ENCODE data around the gene KRTAP12-4.
"Not testable (repeated sequence)": the region's sequence is repeated elsewhere in the genome, so short reads cannot be mapped to it uniquely, and the experiment has no call there.

KRTAP12-4 gene

DNA sequence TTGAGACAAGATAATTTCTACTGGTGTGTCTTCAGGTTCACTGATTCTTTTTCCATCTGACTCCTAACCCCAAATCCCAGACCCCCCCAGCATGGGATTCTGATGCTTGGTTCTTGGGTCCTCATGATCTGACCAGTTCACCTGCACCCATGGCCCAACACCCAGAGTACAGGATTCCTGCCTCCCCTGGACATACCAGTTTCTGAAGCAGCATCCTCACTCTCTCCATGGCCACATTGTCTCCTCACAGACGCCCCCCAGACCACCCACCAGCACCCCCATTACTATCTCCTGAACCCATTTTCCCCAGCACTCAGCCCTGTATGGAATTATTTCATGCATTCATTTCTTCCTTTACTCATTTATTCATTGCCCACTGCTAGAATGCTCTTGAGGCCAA, 2.4 kb upstream of the KRTAP12-4 start:
- FAIRE-seq (no peak), DNase-seq (ENCODE audit: insufficient read length, low spot score) (no peak)
- no peak for TF ChIP-seq POLR2A (IDR thresholded peaks at IDR 0.05; ENCODE audit: low read depth, low read length)

DNA sequence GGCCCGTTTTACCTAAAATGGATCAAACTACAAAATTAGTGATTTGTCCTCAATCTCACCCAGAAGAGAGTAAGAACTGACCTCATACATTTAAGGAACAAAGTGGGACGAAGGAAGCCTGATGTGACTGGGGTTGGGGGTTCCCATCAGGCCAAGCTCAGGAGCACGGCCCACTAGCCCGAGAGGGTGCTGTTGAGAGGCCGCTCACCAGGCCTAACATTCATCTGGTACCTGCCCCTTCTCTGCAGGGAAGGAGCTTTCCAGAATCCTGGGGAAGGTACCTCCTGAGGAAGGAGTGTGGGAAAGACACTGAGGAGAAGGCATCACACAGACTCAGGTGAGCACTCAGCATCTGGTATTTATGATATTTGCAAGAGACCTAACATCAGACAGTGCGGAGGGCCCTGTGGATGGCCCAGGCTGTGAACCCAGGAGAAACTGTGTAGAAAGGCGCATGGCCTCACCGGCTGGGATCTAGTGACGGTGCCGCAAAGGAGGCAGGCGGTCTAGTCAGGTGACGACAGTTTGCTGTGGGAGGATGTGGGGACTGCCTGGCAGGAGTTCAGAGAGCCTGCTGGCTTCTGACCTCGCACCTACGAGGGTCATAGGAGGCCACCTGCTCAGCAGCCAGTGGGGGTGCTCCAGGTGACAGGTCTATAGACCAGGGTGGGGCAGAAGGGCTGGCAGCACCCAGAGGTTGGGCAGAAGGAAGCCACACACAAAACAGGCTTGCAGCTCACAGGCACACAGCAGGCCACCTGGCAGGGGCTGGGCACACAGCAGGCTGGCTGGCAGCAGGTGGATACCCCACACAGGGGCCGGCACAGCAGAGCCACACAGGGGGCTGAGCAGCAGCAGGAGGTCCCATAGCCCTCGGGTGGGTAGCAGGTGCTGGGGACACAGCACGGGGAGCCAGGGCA, 543 bp downstream of the KRTAP12-4 start:
- FAIRE-seq = no peak
- no peak for TF ChIP-seq POLR2A (IDR thresholded peaks at IDR 0.05; ENCODE audit: low read depth, low read length)
- DNase-seq (ENCODE audit: insufficient read length, low spot score) = no peak

GRCh38 chr21:44653123-44653522, 1.3 kb downstream of the KRTAP12-4 start:
- DNase-seq (ENCODE audit: insufficient read length, low spot score) = no peak
- no peak for FAIRE-seq
- no peak for TF ChIP-seq POLR2A (IDR thresholded peaks at IDR 0.05; ENCODE audit: low read depth, low read length)

DNA sequence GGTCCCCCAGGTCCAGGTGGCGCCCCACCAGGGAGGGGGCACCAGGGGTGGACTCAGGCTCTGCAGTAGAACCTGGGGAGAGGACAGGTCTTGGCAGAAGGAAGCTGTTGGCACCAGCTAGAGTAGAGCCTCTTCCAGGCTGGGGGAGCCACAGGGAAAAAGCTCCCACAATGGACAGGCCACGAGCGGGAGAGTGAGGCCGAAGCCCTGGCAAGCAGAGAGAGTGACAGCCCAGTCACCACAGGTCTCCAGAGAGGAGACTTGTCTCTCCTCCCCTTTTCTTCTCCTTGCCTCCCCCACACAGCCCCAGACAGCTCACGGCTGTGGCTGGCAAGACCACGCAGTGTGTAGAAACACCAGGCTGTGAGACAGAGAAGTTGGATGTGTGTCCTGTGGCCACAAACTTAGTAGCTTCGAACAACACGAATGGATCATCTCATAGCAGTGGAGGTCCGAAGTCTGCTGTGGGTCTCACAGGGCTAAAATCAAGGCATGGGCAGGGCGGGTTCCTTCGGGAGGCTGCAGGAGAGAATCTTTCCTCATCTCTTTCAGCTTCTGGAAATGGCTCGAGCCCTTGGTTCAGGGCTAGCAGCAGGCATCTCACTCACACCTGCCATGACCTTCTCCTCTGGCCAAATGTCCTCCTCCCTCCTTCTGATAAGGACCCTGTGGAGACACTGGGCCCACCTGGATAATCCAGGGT, 3.3 kb downstream of the KRTAP12-4 start:
- DNase-seq (ENCODE audit: insufficient read length, low spot score) = no peak
- FAIRE-seq = no peak
- no peak for TF ChIP-seq POLR2A (IDR thresholded peaks at IDR 0.05; ENCODE audit: low read depth, low read length)

DNA sequence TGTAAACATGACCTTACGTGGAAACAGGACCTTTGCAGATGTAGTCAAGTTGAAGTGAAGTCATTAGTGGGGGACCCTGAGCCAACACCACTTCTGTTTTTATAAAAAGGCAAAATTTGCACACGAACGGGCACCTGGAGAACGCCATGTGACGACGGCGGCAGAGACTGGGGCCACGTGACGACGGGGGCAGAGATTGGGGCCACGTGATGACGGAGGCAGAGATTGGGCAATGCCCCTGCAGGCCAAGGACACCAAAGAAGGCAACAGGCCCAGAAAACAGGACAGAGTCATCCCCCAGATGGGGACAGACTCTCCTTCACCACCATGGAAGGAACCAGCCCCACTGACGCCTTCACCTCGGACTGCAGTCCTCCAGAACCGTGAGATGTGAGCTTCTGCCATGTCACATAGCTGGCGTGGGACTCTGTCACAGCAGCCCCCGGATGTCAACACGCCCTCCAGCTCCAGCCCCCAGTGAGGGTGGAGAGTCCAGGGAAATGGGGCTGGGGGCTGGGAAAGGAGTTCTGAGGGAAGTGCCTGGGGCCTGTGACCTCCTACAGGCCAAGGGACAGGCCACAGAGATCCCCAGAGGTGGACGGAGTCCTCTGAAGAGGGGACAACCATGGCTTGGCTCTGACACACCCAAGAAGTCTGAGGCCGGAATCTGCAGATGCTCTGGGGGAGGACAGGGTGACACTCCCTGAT, 4.0 kb downstream of the KRTAP12-4 start:
- DNase-seq (ENCODE audit: insufficient read length, low spot score) (no peak), FAIRE-seq (no peak)
- no peak for TF ChIP-seq POLR2A (IDR thresholded peaks at IDR 0.05; ENCODE audit: low read depth, low read length)

DNA sequence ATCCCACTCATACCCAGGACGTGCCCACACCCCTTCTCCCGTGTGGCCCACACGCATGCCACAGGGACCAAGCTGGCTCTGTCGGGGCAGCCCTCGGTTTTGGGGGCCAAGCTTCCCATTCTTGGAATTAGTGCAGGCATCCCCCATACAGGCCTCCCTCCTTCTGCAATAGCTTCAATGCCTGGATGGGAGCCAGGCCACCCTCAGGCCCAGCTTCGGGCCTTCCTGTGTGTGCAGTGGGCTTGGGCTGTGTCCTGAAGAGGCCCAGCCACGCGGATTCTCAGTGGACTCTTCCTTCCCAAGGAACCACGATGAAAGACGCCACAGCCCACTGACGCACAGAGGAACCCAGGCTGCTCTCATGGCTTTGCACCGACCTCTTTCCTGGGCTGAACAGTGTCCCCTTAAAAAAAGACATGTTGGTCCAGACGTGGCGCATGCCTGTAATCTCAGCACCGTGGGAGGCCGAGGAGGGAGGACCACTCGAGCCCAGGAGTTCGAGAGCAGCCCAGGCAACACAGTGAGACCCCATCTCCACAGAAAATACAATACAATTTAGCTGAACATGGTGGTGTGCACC, 4.8 kb downstream of the KRTAP12-4 start:
- DNase-seq (ENCODE audit: insufficient read length, low spot score) (no peak), FAIRE-seq (no peak)
- TF ChIP-seq POLR2A (IDR thresholded peaks at IDR 0.05; ENCODE audit: low read depth, low read length) = no peak

- no peak for DNase-seq (ENCODE audit: insufficient read length, low spot score)
- FAIRE-seq = no peak
- no peak for TF ChIP-seq POLR2A (IDR thresholded peaks at IDR 0.05; ENCODE audit: low read depth, low read length)
Observed at GRCh38 chr21:44648557-44649311, 5.7 kb downstream of the KRTAP12-4 start.

- FAIRE-seq (no peak), DNase-seq (ENCODE audit: insufficient read length, low spot score) (no peak)
- TF ChIP-seq POLR2A (IDR thresholded peaks at IDR 0.05; ENCODE audit: low read depth, low read length) = no peak
Observed at GRCh38 chr21:44647222-44647552, 7.3 kb downstream of the KRTAP12-4 start.

GRCh38 chr21:44646366-44647221, 7.9 kb downstream of the KRTAP12-4 start, which contains the start of gene KRTAP10-11:
KRTAP10-11 (plus strand) TSS chr21:44646414; CDS start chr21:44646459, 45 bp downstream.
- not testable (repeated sequence) for DNase-seq (ENCODE audit: insufficient read length, low spot score); FAIRE-seq

- FAIRE-seq = no peak
- no peak for DNase-seq (ENCODE audit: insufficient read length, low spot score)
- TF ChIP-seq POLR2A (IDR thresholded peaks at IDR 0.05; ENCODE audit: low read depth, low read length) = no peak
Observed at GRCh38 chr21:44644878-44645277, 9.6 kb downstream of the KRTAP12-4 start.

- FAIRE-seq = no peak
Observed at GRCh38 chr21:44643741-44644310, 10.6 kb downstream of the KRTAP12-4 start.

GRCh38 chr21:44640761-44641160, 13.7 kb downstream of the KRTAP12-4 start:
- FAIRE-seq = no peak

More at GRCh38 chr21:44643741-44644310, 10.6 kb downstream of the KRTAP12-4 start:
- DNase-seq (ENCODE audit: insufficient read length, low spot score) = no peak
- no peak for TF ChIP-seq POLR2A (IDR thresholded peaks at IDR 0.05; ENCODE audit: low read depth, low read length)

More at GRCh38 chr21:44640761-44641160, 13.7 kb downstream of the KRTAP12-4 start:
- DNase-seq (ENCODE audit: insufficient read length, low spot score) = no peak
- no peak for TF ChIP-seq POLR2A (IDR thresholded peaks at IDR 0.05; ENCODE audit: low read depth, low read length)

Data from H54 (cell line).